SK-N-MC (cell line): ENCODE data around the gene CYP27C1.

Source experiments
- DNase-seq: peaks from one replicate; pipeline ENCODE4 v3.0.0-alpha.2; 2011; ENCODE audit warnings: low read depth, low spot score
- H3K27ac ChIP-seq: fragments of 200-600 bp; sonication (generic); 2 replicates; pipeline ENCODE4 v1.5.1; 2016; ENCODE audit warnings: mixed run types
- H3K36me3 ChIP-seq: fragments of 200-600 bp; sonication (generic); 2 replicates; pipeline ENCODE4 v1.6.1; 2017; ENCODE audit warnings: antibody characterized with exemption, low read length, mixed read lengths; ENCODE audit not compliant: insufficient read depth
- H3K4me3 ChIP-seq: fragments of 200-600 bp; sonication (generic); 2 replicates; pipeline ENCODE4 v1.5.1; 2016
- H3K9ac ChIP-seq: fragments of 200-600 bp; sonication (generic); 2 replicates; pipeline ENCODE4 v1.8.0; 2017; ENCODE audit warnings: mixed run types, mixed read lengths; ENCODE audit not compliant: insufficient read length
- H3K9me3 ChIP-seq: fragments of 200-600 bp; sonication (generic); 2 replicates; pipeline ENCODE4 v1.6.1; 2017; ENCODE audit warnings: low read depth, mild to moderate bottlenecking, antibody characterized with exemption, low read length, moderate library complexity, mixed read lengths
- EZH2 ChIP-seq: fragments of 200-600 bp; sonication (generic); IDR thresholded peaks from one replicate; pipeline ENCODE4 v1.6.1; 2017; ENCODE audit warnings: antibody characterized with exemption
- FOXP2 ChIP-seq: optimal IDR thresholded peaks from 2 replicates; pipeline ENCODE3; 2011; ENCODE audit warnings: mild to moderate bottlenecking, moderate library complexity; ENCODE audit not compliant: insufficient read depth; ENCODE audit errors: extremely low read length, control extremely low read depth
- POLR2AphosphoS5 ChIP-seq: IDR thresholded peaks from 2 replicates; pipeline ENCODE4 v1.6.1; 2012; ENCODE audit warnings: mild to moderate bottlenecking, low read depth, low read length, borderline replicate concordance

The CYP27C1 gene

DNA sequence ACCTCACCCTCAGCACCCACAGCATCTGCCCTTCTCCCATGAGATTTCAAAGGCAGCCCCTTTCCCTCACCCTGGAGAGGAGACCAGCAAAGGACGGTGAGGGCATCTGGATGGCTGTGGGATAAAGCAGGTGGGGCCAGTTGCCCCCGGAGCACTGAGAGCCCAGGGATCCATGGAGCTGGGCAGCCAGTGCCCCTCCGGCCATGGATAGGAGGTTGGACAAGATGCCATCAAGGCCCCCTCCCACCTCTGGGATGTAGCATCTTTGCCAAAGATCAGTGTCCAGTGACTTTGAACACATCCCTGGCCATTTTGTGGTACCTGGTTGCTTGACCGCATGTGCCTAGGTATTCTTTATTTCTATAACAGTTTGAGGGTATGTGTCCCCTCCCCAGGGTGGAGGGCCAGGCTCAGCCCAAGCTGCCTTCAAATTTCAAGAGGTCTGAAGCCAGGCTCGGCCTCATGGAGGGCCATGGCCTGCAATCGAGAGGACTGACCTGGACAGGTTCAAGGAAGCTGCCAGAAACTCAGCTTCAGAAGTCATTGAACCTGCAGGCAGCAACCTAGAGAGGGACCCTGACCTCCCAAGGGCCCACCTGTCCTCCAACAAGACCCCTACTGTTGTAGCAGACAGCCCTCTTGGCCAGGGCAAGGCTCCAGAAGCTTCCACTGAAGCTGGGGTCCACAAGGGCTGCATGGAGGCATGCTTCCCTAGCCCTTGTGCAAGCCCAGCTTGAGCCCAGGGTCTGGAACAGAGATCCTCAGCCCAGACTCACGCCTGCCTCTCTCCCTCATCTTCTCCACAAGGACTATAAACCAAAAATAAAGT, 57.6 kb downstream of the CYP27C1 start:
- H3K4me3 ChIP-seq, result no peak overlapping the region
- H3K36me3 ChIP-seq, result no peaks in the 10 kb centered on the region
- H3K9me3 ChIP-seq, result no peaks in the 10 kb centered on the region
- no peak overlapping the region for H3K9ac ChIP-seq
- TF ChIP-seq POLR2AphosphoS5 (no peak), EZH2 (no peak), FOXP2 (no peak)
- no peak overlapping the region for H3K27ac ChIP-seq
- no peak for DNase-seq

DNA sequence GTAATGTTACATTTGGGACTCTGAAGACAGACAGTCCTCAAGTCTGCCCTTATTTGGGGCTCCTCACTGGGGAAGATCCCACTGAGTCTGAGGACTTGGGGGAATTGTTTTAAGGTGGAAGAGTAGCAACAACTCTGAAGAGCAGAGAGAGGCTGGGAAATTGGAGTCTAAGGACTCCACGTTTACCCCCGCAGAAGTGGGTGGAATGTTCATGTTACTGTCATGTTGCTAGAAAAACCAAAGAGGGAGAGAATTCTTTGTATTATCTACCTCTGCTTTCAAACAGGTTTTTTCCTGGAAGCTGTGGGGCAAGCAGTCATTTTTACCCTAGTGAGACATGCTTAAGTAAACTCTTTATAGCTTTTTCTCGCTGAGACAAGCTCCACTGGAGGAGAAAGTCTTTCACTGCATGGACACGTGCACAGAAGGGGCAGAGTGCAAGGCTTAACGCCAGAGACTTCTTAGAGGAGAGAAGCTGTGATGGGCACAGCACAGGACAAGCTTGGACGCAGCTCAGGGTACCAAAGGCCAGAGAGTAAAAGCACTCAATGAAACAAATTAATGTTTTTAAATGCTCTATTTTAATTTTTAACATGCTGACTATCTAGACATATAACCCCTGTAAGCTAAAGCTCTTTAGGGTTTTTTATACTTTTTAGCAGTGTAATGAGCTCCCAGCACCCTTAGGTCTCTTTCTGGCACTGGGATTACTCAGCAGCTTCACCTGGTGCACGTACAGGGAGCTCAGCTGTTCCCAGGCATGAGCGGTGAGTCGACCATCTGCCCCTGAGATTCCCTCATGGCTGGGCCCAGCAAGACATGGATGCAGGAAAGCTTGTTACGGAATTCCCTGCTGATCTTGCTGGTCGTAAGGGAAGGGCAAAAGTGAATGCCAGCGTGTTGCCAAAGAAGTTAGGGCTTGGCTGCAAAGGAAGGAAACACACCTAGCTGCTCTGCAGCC, 58.6 kb downstream of the CYP27C1 start:
- Histone ChIP-seq H3K27ac (no peak overlapping the region), H3K4me3 (no peak overlapping the region), H3K9me3 (no peaks in the 10 kb centered on the region), H3K9ac (no peak overlapping the region), H3K36me3 (no peaks in the 10 kb centered on the region)
- DNase-seq, result no peak
- TF ChIP-seq POLR2AphosphoS5, result no peak
- no peak for TF ChIP-seq EZH2
- no peak for TF ChIP-seq FOXP2

GRCh38 chr2:127160676-127161075, 59.4 kb downstream of the CYP27C1 start:
- no peaks in the 10 kb centered on the region for H3K9me3 ChIP-seq

GRCh38 chr2:127159543-127159942, 60.6 kb downstream of the CYP27C1 start:
- Histone ChIP-seq H3K9me3 (no peaks in the 10 kb centered on the region), H3K36me3 (no peaks in the 10 kb centered on the region), H3K9ac (no peak overlapping the region), H3K27ac (no peak overlapping the region), H3K4me3 (no peak overlapping the region)
- no peak for DNase-seq
- no peak for TF ChIP-seq POLR2AphosphoS5
- no peak for TF ChIP-seq EZH2
- no peak for TF ChIP-seq FOXP2

More at GRCh38 chr2:127160676-127161075, 59.4 kb downstream of the CYP27C1 start:
- no peak overlapping the region for H3K27ac ChIP-seq
- H3K4me3 ChIP-seq, result no peak overlapping the region
- no peak overlapping the region for H3K9ac ChIP-seq
- no peaks in the 10 kb centered on the region for H3K36me3 ChIP-seq
- TF ChIP-seq FOXP2 (no peak), EZH2 (no peak), POLR2AphosphoS5 (no peak)
- no peak for DNase-seq

DNA sequence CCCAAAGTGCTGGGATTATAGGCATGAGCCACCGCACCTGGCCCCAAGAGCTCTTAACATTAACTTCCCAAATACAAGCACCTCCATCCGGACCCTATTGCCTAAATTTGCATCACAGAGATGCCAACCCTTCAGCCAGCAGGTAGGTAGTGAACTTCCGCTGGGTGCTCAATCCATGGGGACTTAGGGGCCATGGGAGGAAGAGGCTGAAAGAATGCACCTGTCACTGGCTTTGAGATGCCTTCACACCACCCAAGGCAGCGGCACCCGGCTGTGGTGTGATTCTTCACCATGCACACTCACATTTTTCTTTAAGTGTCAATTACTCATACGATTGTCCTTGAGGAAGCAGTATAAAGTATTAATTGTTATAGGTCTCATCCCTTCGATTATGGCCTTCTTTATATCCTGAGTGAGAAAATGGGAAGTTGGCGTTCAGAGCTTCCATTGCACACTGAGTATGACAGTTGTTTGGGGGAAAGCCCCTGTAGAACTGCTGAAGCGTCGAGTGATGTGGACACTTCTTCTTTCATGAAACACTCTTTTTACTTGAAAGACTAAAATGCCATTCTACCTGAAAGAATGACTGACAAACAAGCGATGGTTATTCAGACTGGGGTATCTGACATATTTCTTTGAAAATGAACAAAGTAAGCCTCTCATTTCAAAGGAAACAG, 61.3 kb downstream of the CYP27C1 start:
- TF ChIP-seq POLR2AphosphoS5 (no peak), FOXP2 (no peak), EZH2 (no peak)
- no peak overlapping the region for H3K4me3 ChIP-seq
- H3K9ac ChIP-seq, result no peak overlapping the region
- H3K9me3 ChIP-seq, result no peaks in the 10 kb centered on the region
- DNase-seq, result no peak
- no peak overlapping the region for H3K27ac ChIP-seq
- H3K36me3 ChIP-seq, result no peaks in the 10 kb centered on the region

- H3K4me3 ChIP-seq, result no peak overlapping the region
- no peaks in the 10 kb centered on the region for H3K9me3 ChIP-seq
- H3K36me3 ChIP-seq, result no peaks in the 10 kb centered on the region
- no peak overlapping the region for H3K27ac ChIP-seq
- no peak overlapping the region for H3K9ac ChIP-seq
- DNase-seq, result no peak
- TF ChIP-seq FOXP2, result no peak
- no peak for TF ChIP-seq POLR2AphosphoS5
- TF ChIP-seq EZH2, result no peak
These were observed 62.2 kb downstream of the CYP27C1 start for GRCh38 chr2:127157651-127158485.

DNA sequence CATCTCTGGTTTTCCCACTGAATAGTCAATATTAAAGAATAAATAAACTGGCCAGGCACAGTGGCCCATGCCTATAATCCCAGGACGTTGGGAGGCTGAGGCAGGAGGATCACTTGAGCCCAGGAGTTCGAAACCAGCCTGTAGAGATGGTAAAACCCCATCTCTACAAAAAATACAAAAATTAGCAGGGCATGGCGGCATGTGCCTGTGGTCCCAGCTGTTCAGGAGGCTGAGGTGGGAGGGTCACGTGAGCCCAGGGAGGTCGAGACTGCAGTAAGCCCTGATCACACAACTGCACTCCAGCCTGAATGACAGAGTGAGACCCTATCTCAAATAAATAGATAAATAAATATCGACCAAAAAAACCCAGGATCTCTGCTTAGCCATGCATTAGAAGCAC, 63.0 kb downstream of the CYP27C1 start:
- H3K4me3 ChIP-seq, result no peak overlapping the region
- H3K9ac ChIP-seq, result no peak overlapping the region
- no peak for DNase-seq
- no peak overlapping the region for H3K27ac ChIP-seq
- no peaks in the 10 kb centered on the region for H3K36me3 ChIP-seq
- no peaks in the 10 kb centered on the region for H3K9me3 ChIP-seq
- TF ChIP-seq EZH2 (no peak), POLR2AphosphoS5 (no peak), FOXP2 (no peak)

DNA sequence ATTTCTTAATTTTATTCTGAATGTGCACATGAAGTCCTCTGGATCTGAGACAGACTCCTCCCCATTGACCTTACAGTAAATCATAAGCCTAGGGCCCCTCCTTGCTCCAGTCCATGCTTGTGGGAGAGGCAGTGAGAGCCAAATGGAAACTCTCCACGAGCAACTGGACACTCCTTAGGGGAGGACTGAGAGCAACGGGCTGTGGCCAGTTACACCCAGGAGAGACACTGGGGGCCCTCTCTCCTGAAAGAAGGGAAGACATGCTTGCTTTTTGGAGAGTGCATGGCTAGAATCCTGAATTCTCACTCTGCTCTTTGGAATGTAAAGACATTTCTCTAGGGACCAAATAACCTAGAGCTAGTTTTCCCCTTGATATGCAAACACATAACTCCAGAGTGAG, 64.2 kb downstream of the CYP27C1 start:
- Histone ChIP-seq H3K36me3 (no peaks in the 10 kb centered on the region), H3K9me3 (no peaks in the 10 kb centered on the region), H3K9ac (no peak overlapping the region), H3K27ac (no peak overlapping the region), H3K4me3 (peak overlapping the region; percentile 6; the same call in 1 of the 2 replicates)
- DNase-seq, result no peak
- TF ChIP-seq EZH2 (no peak), FOXP2 (no peak), POLR2AphosphoS5 (no peak)
